IPS DF 6.9 (cell line): ENCODE data around the gene RUSC2.

Source experiments
- DNase-seq: peaks from one replicate; pipeline ENCODE4 v3.0.0-alpha.2; 2013; ENCODE audit warnings: low read depth, low spot score
- H3K27ac ChIP-seq: one replicate; pipeline ENCODE4 v1.5.1; 2013; ENCODE audit warnings: low read length, control low read depth
- H3K27me3 ChIP-seq: 2 replicates; pipeline ENCODE4 v1.6.1; 2013; ENCODE audit warnings: mild to moderate bottlenecking, low read length; ENCODE audit not compliant: control insufficient read depth, insufficient read depth
- H3K36me3 ChIP-seq: 2 replicates; pipeline ENCODE4 v1.6.1; 2013; ENCODE audit warnings: low read length; ENCODE audit not compliant: control insufficient read depth, insufficient read depth
- H3K4me1 ChIP-seq: 2 replicates; pipeline ENCODE4 v1.6.1; 2013; ENCODE audit warnings: low read length; ENCODE audit not compliant: control insufficient read depth, insufficient read depth
- H3K4me3 ChIP-seq: 2 replicates; pipeline ENCODE4 v1.5.1; 2013; ENCODE audit warnings: mild to moderate bottlenecking, low read length
- H3K9me3 ChIP-seq: 2 replicates; pipeline ENCODE4 v1.6.1; 2013; ENCODE audit warnings: low read length, inconsistent platforms; ENCODE audit not compliant: control insufficient read depth, insufficient read depth
- WGBS: extraction: QIAGEN DNeasy Blood & Tissue Kit; methylation state at CpG from one replicate; pipeline ENCODE4 v1.1.7; 2013; ENCODE audit warnings: mixed read lengths, missing lambda C conversion rate; ENCODE audit not compliant: insufficient read length, insufficient coverage; 5-methylcytosine and 5-hydroxymethylcytosine counted together

Gene RUSC2

GRCh38 chr9:35510754-35511428 lies 21.0 kb downstream of the RUSC2 start:
- H3K4me3 ChIP-seq = no peak overlapping the region
- H3K36me3 ChIP-seq = no peaks in the 10 kb centered on the region
- H3K4me1 ChIP-seq = no peaks in the 10 kb centered on the region
- no peaks in the 10 kb centered on the region for H3K9me3 ChIP-seq
- DNase-seq = no peak
- H3K27me3 ChIP-seq = no peaks in the 10 kb centered on the region
- H3K27ac ChIP-seq = no peak overlapping the region
- no CpG with 5 or more reads among the region's 3 CpGs for WGBS

DNA sequence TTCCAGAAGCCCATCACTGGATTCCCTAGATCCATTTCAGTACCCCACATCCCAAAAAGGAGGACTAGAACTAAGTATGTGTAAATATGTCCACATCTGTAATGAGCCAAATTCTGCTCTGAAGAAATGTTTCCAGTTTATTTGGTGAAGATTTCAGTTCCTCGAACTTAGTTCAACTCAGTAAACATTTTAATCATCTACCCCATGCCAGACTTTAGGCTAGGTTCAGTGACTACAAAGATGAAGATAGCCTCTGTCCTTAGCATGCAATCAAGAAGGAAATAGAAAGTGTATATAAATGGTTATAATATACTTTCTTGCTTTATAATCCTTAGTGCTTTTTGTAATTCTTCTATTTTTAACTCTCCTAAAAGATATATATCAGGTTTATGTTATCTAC lies 21.5 kb downstream of the RUSC2 start:
- no peak overlapping the region for H3K27ac ChIP-seq
- H3K4me3 ChIP-seq = no peak overlapping the region
- no peaks in the 10 kb centered on the region for H3K9me3 ChIP-seq
- no peaks in the 10 kb centered on the region for H3K27me3 ChIP-seq
- H3K36me3 ChIP-seq = no peaks in the 10 kb centered on the region
- no peak for DNase-seq
- no CpG with 5 or more reads among the region's 1 CpG for WGBS
- H3K4me1 ChIP-seq = no peaks in the 10 kb centered on the region

GRCh38 chr9:35515766-35516165 lies 25.9 kb downstream of the RUSC2 start:
- no peak for DNase-seq
- no peaks in the 10 kb centered on the region for H3K9me3 ChIP-seq
- no peak overlapping the region for H3K27ac ChIP-seq
- no peaks in the 10 kb centered on the region for H3K36me3 ChIP-seq
- no CpG with 5 or more reads among the region's 7 CpGs for WGBS
- no peak overlapping the region for H3K4me3 ChIP-seq
- H3K27me3 ChIP-seq = no peaks in the 10 kb centered on the region
- H3K4me1 ChIP-seq = peaks cover 8% of the 10 kb centered on the region

- no CpG with 5 or more reads among the region's 1 CpG for WGBS
- Histone ChIP-seq H3K27me3 (no peaks in the 10 kb centered on the region), H3K4me3 (no peak overlapping the region), H3K27ac (no peak overlapping the region), H3K9me3 (no peaks in the 10 kb centered on the region), H3K4me1 (peaks cover 8% of the 10 kb centered on the region), H3K36me3 (no peaks in the 10 kb centered on the region)
- no peak for DNase-seq
Measured at GRCh38 chr9:35516479-35516878, 26.6 kb downstream of the RUSC2 start.

- H3K27ac ChIP-seq = no peak overlapping the region
- H3K4me3 ChIP-seq = no peak overlapping the region
- DNase-seq = no peak
- no peaks in the 10 kb centered on the region for H3K9me3 ChIP-seq
- H3K36me3 ChIP-seq = no peaks in the 10 kb centered on the region
- no CpG with 5 or more reads among the region's 3 CpGs for WGBS
- peaks cover 8% of the 10 kb centered on the region for H3K4me1 ChIP-seq
- no peaks in the 10 kb centered on the region for H3K27me3 ChIP-seq
Measured at GRCh38 chr9:35517131-35517530, 27.2 kb downstream of the RUSC2 start.

DNA sequence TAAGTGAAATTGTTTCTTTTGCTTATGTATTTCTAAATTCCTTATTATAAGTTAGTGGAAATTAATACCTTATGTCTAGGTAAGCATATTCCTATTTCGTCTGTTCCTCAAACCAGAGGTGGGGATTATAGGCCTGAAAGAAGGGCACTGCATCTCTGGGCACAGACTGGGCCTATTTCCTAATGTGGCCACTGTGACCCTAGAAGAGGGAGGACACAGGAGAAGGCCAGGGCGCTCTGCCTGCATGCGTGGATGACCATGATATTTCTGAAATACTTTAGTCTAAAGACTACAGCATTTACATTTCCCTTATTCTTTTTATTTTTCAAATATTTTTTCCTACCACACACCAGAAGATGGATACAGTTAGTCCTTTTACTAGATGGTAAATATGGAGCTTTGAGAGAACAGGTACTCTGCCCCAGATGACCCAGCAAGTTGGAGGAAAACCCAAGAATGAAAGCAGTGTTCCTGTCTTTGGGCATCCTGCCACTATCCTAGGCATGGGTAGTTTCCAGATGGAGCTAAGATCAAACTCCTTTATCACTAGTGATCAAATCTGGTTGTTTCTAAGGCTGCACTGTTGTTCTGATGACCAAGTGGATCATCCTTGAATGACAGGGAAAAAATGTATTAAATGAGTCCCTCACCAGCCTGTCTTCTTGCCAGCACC lies 27.8 kb downstream of the RUSC2 start:
- Histone ChIP-seq H3K4me1 (peaks cover 8% of the 10 kb centered on the region), H3K36me3 (no peaks in the 10 kb centered on the region), H3K27ac (no peak overlapping the region), H3K4me3 (no peak overlapping the region), H3K27me3 (no peaks in the 10 kb centered on the region), H3K9me3 (no peaks in the 10 kb centered on the region)
- DNase-seq = no peak
- no CpG with 5 or more reads among the region's 3 CpGs for WGBS

- no CpG with 5 or more reads among the region's 4 CpGs for WGBS
- no peaks in the 10 kb centered on the region for H3K27me3 ChIP-seq
- DNase-seq = no peak
- peaks cover 8% of the 10 kb centered on the region for H3K4me1 ChIP-seq
- no peak overlapping the region for H3K27ac ChIP-seq
- no peaks in the 10 kb centered on the region for H3K36me3 ChIP-seq
- H3K9me3 ChIP-seq = no peaks in the 10 kb centered on the region
- H3K4me3 ChIP-seq = no peak overlapping the region
Measured at GRCh38 chr9:35518225-35518821, 28.4 kb downstream of the RUSC2 start.

- Histone ChIP-seq H3K4me3 (no peak overlapping the region), H3K4me1 (peaks cover 8% of the 10 kb centered on the region), H3K27ac (no peak overlapping the region), H3K36me3 (no peaks in the 10 kb centered on the region), H3K9me3 (no peaks in the 10 kb centered on the region), H3K27me3 (no peaks in the 10 kb centered on the region)
- DNase-seq = no peak
- no CpG with 5 or more reads among the region's 5 CpGs for WGBS
Measured at GRCh38 chr9:35518981-35519679, 29.2 kb downstream of the RUSC2 start.

DNA sequence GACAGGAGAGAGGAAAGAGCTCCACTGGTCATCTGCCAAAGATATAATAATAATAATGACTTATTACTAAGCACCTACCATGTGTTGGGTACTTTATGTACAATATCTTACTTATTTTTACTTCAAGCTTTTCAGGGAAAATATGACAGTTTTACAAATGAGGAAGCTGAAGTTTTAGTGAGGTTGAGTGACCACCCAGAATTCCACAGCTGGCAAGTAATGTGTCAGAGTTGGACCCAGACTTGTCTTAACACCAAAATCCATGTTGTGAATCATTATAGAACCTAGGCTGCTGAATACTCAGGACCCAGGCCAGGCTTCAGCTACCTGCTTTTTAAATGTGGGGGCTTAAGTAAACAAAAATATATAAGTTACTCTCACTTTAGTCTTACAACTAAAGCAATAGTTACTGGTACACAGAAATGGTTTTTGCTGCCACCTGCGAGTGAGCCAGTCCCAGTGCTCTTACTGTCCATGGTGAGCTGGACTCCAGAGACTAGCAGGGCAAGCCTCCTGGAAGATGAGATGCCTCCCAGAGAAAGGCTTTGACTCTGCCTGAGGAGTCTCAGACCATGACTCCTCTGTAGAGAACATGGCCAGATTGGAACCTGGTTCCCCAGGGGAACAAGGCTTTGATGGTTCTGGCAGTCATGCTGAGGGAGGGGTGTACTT lies 29.9 kb downstream of the RUSC2 start:
- H3K9me3 ChIP-seq = no peaks in the 10 kb centered on the region
- no peak overlapping the region for H3K4me3 ChIP-seq
- no peaks in the 10 kb centered on the region for H3K36me3 ChIP-seq
- DNase-seq = no peak
- WGBS = no CpG with 5 or more reads among the region's 1 CpG
- H3K4me1 ChIP-seq = peaks cover 8% of the 10 kb centered on the region
- no peak overlapping the region for H3K27ac ChIP-seq
- no peaks in the 10 kb centered on the region for H3K27me3 ChIP-seq

DNA sequence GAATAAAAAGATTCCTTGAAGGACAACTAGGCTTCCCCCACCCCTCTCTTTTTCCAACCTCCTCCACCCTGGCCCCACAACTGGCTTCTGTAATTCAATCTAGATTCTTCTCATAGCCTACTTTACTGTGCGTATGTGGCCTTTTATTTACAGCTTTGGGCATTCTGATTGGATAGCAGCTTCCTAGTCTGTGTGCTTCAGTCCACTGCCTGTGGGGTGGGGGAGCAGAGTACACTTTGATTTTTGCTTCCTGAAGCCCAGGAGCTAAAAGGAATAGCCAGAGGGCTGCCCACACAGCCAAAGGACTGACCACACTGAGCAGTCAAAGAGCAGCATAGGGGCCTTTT lies 30.4 kb downstream of the RUSC2 start:
- Histone ChIP-seq H3K4me1 (peaks cover 8% of the 10 kb centered on the region), H3K27me3 (no peaks in the 10 kb centered on the region), H3K27ac (no peak overlapping the region), H3K36me3 (no peaks in the 10 kb centered on the region), H3K4me3 (no peak overlapping the region), H3K9me3 (no peaks in the 10 kb centered on the region)
- no CpG with 5 or more reads among the region's 1 CpG for WGBS
- no peak for DNase-seq
